Fibroblast of mammary gland (primary cell): ENCODE results near the gene COL13A1.

Source experiments
- DNase-seq: peaks from one replicate; pipeline ENCODE4 v3.0.0-alpha.2; 2010; ENCODE audit warnings: low read depth
- H3K4me3 ChIP-seq: 2 replicates; pipeline ENCODE4 v1.5.1; 2011; ENCODE audit warnings: low read depth, mild to moderate bottlenecking, low read length, moderate library complexity; ENCODE audit not compliant: control insufficient read depth
- CTCF ChIP-seq: conservative IDR thresholded peaks from 2 replicates; pipeline ENCODE4 v1.5.1; 2011; ENCODE audit warnings: low read depth, low read length, inconsistent platforms; ENCODE audit not compliant: control insufficient read depth, insufficient read depth

Gene COL13A1

GRCh38 chr10:69769395-69769992 lies 32.2 kb upstream of the COL13A1 start:
- no peak overlapping the region for H3K4me3 ChIP-seq
- DNase-seq, result peak; percentile 66
- TF ChIP-seq CTCF, result no peak

GRCh38 chr10:69772933-69773704 lies 28.6 kb upstream of the COL13A1 start:
- no peak for TF ChIP-seq CTCF
- H3K4me3 ChIP-seq, result no peak overlapping the region
- no peak for DNase-seq

GRCh38 chr10:69774596-69774995 lies 27.1 kb upstream of the COL13A1 start:
- no peak for DNase-seq
- no peak for TF ChIP-seq CTCF
- H3K4me3 ChIP-seq, result no peak overlapping the region

- H3K4me3 ChIP-seq, result no peak overlapping the region
- TF ChIP-seq CTCF, result no peak
- DNase-seq, result no peak
These were observed 21.6 kb upstream of the COL13A1 start for GRCh38 chr10:69780077-69780476.

GRCh38 chr10:69781576-69781975 lies 20.1 kb upstream of the COL13A1 start:
- no peak overlapping the region for H3K4me3 ChIP-seq
- DNase-seq, result peak; percentile 28
- TF ChIP-seq CTCF, result no peak

- no peak for TF ChIP-seq CTCF
- H3K4me3 ChIP-seq, result no peak overlapping the region
- no peak for DNase-seq
These were observed 18.2 kb upstream of the COL13A1 start for GRCh38 chr10:69783515-69783914.
